ENCODE data around the gene ENTHD1. TPM values are rescaled to one million over a fixed set of nuclear protein-coding genes. Genes with fewer than 3 reads are reported as not detected.

Gene ENTHD1
- total RNA-seq, 3 donors from 2014 or later, result not detected

DNA sequence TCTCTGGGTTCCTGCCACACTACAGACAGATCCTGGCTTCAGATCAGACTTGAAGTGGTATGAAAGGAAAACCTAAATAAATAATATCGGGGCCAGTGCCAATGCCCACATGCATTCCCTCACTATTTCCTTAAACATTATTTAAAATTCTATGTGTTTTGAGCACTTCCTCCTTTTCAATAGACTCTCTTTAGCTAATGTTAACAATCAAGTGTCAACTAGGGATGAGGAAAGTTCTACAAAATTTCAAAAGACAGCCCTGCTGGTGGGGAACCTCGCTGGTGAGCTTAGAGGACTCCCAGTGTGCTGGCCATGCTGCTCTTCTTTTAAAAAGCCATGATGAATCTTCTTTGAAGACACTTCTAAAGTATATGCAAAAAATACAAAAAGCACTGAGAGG lies 87.5 kb downstream of the ENTHD1 start:
- DNase-seq (ENCODE audit: low spot score in 2 of 2), result no peak
- intact Hi-C loops (cut with DNase I; ENCODE audit: low total_unique reads), result no loop called here
- TF ChIP-seq POLR2A (IDR thresholded peaks at IDR 0.05) (no peak), POLR2AphosphoS5 (IDR thresholded peaks at IDR 0.05) (no peak)
- TF ChIP-seq, protein P1, sequence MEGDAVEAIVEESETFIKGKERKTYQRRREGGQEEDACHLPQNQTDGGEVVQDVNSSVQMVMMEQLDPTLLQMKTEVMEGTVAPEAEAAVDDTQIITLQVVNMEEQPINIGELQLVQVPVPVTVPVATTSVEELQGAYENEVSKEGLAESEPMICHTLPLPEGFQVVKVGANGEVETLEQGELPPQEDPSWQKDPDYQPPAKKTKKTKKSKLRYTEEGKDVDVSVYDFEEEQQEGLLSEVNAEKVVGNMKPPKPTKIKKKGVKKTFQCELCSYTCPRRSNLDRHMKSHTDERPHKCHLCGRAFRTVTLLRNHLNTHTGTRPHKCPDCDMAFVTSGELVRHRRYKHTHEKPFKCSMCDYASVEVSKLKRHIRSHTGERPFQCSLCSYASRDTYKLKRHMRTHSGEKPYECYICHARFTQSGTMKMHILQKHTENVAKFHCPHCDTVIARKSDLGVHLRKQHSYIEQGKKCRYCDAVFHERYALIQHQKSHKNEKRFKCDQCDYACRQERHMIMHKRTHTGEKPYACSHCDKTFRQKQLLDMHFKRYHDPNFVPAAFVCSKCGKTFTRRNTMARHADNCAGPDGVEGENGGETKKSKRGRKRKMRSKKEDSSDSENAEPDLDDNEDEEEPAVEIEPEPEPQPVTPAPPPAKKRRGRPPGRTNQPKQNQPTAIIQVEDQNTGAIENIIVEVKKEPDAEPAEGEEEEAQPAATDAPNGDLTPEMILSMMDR (IDR thresholded peaks at IDR 0.05), result no peak
- Histone ChIP-seq H3K36me3 (no peaks in the 10 kb centered on the region), H3K4me1 (no peaks in the 10 kb centered on the region), H3K9me3 (no peaks in the 10 kb centered on the region), H3K27me3 (peaks cover 0 to 5% of the 10 kb centered on the region in 2 donors), H3K27ac (no peak overlapping the region), H3K4me3 (no peak overlapping the region)

DNA sequence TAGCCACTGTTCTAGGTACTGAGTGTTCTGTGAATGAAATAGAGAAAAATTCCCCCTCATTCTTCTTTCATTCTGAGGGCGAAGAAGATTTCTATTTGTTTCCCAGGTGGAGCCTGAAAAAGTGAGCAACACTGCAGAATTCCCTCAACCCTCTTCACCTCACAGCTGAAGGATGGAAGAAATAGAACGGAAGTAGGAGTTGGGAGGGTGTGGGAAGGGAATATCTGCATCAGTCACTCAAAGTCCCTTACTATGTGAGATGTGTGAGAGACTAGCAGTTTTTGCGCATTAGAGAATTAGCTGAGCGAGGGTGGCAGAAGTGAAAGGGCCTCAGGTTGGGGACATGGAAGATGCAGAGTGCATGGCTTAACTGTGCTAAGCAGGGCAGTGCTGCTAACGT lies 88.4 kb downstream of the ENTHD1 start:
- intact Hi-C loops (cut with DNase I; ENCODE audit: low total_unique reads), result no loop called here

DNA sequence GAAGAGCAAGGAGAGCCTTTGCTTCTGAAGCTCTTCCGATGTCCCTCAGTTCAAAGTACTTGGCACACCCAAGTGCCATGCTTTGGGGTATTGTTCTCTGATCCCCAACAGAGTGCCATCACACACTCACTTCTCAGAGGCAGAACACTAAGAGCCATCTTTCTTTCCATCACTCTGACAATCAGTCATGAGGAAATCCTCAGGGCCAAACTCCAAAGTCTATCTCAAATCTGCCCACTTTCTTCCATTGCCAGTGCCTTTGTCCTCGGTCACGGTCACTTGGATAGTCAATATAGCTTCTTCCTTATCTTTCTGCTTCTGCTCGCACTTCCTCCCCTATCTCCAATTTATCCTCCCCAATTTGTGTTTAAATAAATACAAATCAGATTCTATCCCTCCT lies 90.9 kb downstream of the ENTHD1 start:
- no peak overlapping the region for H3K27ac ChIP-seq
- peaks cover 0 to 5% of the 10 kb centered on the region in 2 donors for H3K27me3 ChIP-seq
- H3K36me3 ChIP-seq, result no peaks in the 10 kb centered on the region
- no peaks in the 10 kb centered on the region for H3K4me1 ChIP-seq
- no peak overlapping the region for H3K4me3 ChIP-seq
- peaks cover 10 to 12% of the 10 kb centered on the region in 2 donors for H3K9me3 ChIP-seq
- DNase-seq (ENCODE audit: low spot score in 2 of 2), result no peak
- TF ChIP-seq POLR2AphosphoS5 (IDR thresholded peaks at IDR 0.05), result no peak
- intact Hi-C loops (cut with DNase I; ENCODE audit: low total_unique reads), result no loop called here

More for the DNA sequence above, 88.4 kb downstream of the ENTHD1 start:
- Histone ChIP-seq H3K4me3 (no peak overlapping the region), H3K27ac (no peak overlapping the region), H3K27me3 (peaks cover 0 to 5% of the 10 kb centered on the region in 2 donors), H3K9me3 (no peaks in the 10 kb centered on the region), H3K4me1 (no peaks in the 10 kb centered on the region), H3K36me3 (no peaks in the 10 kb centered on the region)
- no peak for TF ChIP-seq POLR2A (IDR thresholded peaks at IDR 0.05)
- TF ChIP-seq, protein P1 (IDR thresholded peaks at IDR 0.05), result no peak
- TF ChIP-seq POLR2AphosphoS5 (IDR thresholded peaks at IDR 0.05), result no peak
- no peak for DNase-seq (ENCODE audit: low spot score in 2 of 2)

DNA sequence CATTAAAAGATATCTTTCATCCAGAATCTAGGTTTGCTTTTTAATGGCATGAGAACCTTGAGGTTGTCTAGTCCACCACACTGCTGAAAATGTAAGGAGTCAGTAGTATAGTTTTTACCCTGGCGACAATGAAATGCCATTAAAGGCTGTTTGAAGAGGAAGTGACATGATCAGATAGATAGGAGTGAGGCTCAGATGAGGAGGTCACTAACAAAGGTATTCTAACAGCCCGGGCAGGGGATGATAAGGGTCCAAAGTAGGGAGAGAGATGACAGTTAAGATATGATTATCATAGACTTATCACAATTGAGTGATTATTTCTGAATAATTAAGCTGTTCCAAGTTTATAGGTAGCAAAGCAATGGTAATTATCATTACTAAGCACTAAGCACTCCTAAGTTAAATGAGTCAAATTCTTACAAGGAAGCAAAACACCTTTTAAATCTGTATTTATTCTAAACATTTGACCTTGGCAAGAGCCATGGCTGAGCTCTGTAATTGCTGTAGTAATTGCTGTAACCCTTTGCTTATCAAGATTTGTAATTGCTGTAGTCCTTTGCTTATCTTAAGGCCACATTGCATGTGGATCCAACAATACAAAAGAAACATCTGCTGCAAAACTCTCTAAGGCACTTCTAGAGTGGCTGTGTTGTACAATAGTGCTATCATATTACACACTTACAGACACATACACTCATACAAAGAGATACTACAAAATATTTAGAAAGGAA lies 92.6 kb downstream of the ENTHD1 start:
- Histone ChIP-seq H3K4me3 (no peak overlapping the region), H3K4me1 (no peaks in the 10 kb centered on the region), H3K27ac (no peak overlapping the region), H3K36me3 (no peaks in the 10 kb centered on the region), H3K9me3 (peaks cover 20 to 27% of the 10 kb centered on the region in 2 donors), H3K27me3 (peaks cover 0 to 5% of the 10 kb centered on the region in 2 donors)
- no peak for DNase-seq (ENCODE audit: low spot score in 2 of 2)
- no peak for TF ChIP-seq POLR2A (IDR thresholded peaks at IDR 0.05)
- TF ChIP-seq POLR2AphosphoS5 (IDR thresholded peaks at IDR 0.05), result no peak
- TF ChIP-seq, protein P1 (IDR thresholded peaks at IDR 0.05), result no peak
- intact Hi-C loops (cut with DNase I; ENCODE audit: low total_unique reads), result no loop called here

DNA sequence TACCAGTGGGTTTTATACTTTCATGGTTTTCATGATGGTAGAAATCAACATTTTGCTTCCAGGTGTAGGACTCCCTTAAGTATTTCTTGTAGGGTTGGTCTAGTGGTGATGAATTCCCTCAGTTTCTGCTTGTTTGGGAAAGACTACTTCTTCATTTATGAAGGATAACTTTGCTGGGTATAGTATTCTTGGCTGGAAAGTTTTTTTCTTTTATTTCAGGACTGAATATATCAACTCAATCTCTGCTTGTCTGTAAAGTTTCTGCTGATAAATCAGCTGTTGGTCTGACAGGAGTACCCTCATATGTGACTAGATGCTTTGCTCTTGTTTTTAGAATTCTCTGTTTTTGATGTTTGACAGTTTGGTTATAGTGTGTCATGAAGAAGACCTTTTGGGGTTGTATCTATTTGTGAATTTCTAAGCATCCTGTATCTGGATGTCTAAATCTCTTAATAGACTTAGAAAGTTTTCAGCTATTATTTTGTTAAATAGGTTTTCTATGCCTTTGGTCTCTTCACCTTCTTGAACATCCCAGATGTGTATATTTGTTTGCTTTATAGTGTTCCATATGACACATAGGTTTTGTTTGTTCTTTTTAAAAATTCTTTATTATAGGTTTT lies 95.9 kb downstream of the ENTHD1 start:
- Histone ChIP-seq H3K4me1 (no peaks in the 10 kb centered on the region), H3K27ac (no peak overlapping the region), H3K27me3 (no peaks in the 10 kb centered on the region), H3K9me3 (peaks cover 20 to 29% of the 10 kb centered on the region in 2 donors), H3K36me3 (no peaks in the 10 kb centered on the region), H3K4me3 (no peak overlapping the region)
- no peak for DNase-seq (ENCODE audit: low spot score in 2 of 2)
- intact Hi-C loops (cut with DNase I; ENCODE audit: low total_unique reads), result no loop called here
- TF ChIP-seq, protein P1 (IDR thresholded peaks at IDR 0.05), result no peak
- TF ChIP-seq POLR2AphosphoS5 (IDR thresholded peaks at IDR 0.05) (no peak), POLR2A (IDR thresholded peaks at IDR 0.05) (no peak)

All from breast epithelium (tissue), 4 donors.